Right lobe of liver (tissue), 4 donors: ENCODE measurements around the gene MEIKIN.

Experiments
- POLR2A ChIP-seq: fragments of 450-650 bp; IDR thresholded peaks from one replicate; pipeline ENCODE4 v1.6.1; 2017; ENCODE audit warnings: antibody characterized with exemption, mild to moderate bottlenecking
- TF ChIP-seq, protein P1 (sequence below), 4 donors: fragments of 200-600 bp in 3 of 4; fragments of 450-650 bp in 1 of 4; IDR thresholded peaks; one replicate each; pipeline versions ENCODE4 v1.5.1 to v1.8.0; 2016 to 2022; ENCODE audit warnings: antibody characterized with exemption in 4 of 4, mild to moderate bottlenecking in 2 of 4
- donor health status: DM: no; HTN: no; CAD: no.
- donor health status: DM: no; HTN: no; CAD: no.
- donor health status: DM: no; HTN: yes; CAD: no.

DNA sequence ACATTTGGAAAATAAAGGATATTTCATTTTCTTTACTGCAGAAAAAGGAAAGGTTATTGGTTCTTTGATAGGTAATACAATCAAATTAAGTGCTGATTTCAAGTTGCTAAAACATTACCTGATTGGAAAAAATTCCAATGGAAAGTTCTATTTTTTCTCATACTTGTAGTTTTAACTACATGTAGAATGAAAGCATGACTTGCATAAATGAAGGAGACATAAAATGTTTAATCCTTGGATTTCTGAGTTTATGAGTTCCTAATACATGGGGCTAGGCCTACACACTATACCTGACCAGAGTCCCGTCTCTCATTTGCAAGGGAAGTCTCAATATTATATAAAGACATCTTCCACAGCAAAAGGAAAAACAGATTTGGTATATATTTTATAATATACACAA lies 5.2 kb upstream of the MEIKIN start:
- TF ChIP-seq POLR2A, result no peak
- TF ChIP-seq, protein P1, sequence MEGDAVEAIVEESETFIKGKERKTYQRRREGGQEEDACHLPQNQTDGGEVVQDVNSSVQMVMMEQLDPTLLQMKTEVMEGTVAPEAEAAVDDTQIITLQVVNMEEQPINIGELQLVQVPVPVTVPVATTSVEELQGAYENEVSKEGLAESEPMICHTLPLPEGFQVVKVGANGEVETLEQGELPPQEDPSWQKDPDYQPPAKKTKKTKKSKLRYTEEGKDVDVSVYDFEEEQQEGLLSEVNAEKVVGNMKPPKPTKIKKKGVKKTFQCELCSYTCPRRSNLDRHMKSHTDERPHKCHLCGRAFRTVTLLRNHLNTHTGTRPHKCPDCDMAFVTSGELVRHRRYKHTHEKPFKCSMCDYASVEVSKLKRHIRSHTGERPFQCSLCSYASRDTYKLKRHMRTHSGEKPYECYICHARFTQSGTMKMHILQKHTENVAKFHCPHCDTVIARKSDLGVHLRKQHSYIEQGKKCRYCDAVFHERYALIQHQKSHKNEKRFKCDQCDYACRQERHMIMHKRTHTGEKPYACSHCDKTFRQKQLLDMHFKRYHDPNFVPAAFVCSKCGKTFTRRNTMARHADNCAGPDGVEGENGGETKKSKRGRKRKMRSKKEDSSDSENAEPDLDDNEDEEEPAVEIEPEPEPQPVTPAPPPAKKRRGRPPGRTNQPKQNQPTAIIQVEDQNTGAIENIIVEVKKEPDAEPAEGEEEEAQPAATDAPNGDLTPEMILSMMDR (IDR thresholded peaks at IDR 0.05), result no peak
